ENCODE results near the gene COBL.
A peak's percentile ranks its signal among the peaks of the same experiment; 100 is the strongest.

Gene COBL

GRCh38 chr7:51186531-51186930 is 130.1 kb downstream of the COBL start:
- DNase-seq (ENCODE audit: low spot score), result peak; percentile 17

- DNase-seq (ENCODE audit: low spot score), result no peak
Measured at GRCh38 chr7:51182636-51183166, 133.9 kb downstream of the COBL start.

- DNase-seq (ENCODE audit: low spot score), result peak; percentile 9
Measured at GRCh38 chr7:51180092-51180491, 136.5 kb downstream of the COBL start.

GRCh38 chr7:51175992-51176388 is 140.6 kb downstream of the COBL start:
- DNase-seq (ENCODE audit: low spot score), result peak; percentile 41

GRCh38 chr7:51175316-51175991 is 141.2 kb downstream of the COBL start:
- no peak for DNase-seq (ENCODE audit: low spot score)

GRCh38 chr7:51165337-51165736 is 151.3 kb downstream of the COBL start:
- no peak for DNase-seq (ENCODE audit: low spot score)

- DNase-seq (ENCODE audit: low spot score), result peak; percentile 88
Measured at GRCh38 chr7:51162724-51163329, 153.8 kb downstream of the COBL start.

- DNase-seq (ENCODE audit: low spot score), result no peak
Measured at GRCh38 chr7:51161937-51162336, 154.7 kb downstream of the COBL start.

GRCh38 chr7:51160990-51161615 is 155.5 kb downstream of the COBL start:
- peak; percentile 67 for DNase-seq (ENCODE audit: low spot score)

GRCh38 chr7:51160411-51160810 is 156.2 kb downstream of the COBL start:
- DNase-seq (ENCODE audit: low spot score), result no peak

- DNase-seq (ENCODE audit: low spot score), result no peak
Measured at GRCh38 chr7:51158742-51159445, 157.7 kb downstream of the COBL start.

- DNase-seq (ENCODE audit: low spot score), result no peak
Measured at GRCh38 chr7:51158211-51158610, 158.4 kb downstream of the COBL start.

GRCh38 chr7:51154201-51154600 is 162.4 kb downstream of the COBL start:
- DNase-seq (ENCODE audit: low spot score), result no peak

- DNase-seq (ENCODE audit: low spot score), result no peak
Measured at GRCh38 chr7:51152706-51153200, 163.9 kb downstream of the COBL start.

GRCh38 chr7:51151455-51151854 is 165.2 kb downstream of the COBL start:
- DNase-seq (ENCODE audit: low spot score), result no peak

GRCh38 chr7:51150193-51150592 is 166.4 kb downstream of the COBL start:
- DNase-seq (ENCODE audit: low spot score), result no peak

GRCh38 chr7:51148216-51148615 is 168.4 kb downstream of the COBL start:
- no peak for DNase-seq (ENCODE audit: low spot score)

GRCh38 chr7:51146816-51147586 is 169.6 kb downstream of the COBL start:
- no peak for DNase-seq (ENCODE audit: low spot score)

GRCh38 chr7:51144178-51144577 is 172.4 kb downstream of the COBL start:
- no peak for DNase-seq (ENCODE audit: low spot score)

- DNase-seq (ENCODE audit: low spot score), result no peak
Measured at GRCh38 chr7:51142741-51143385, 173.7 kb downstream of the COBL start.

- peak; percentile 50 for DNase-seq (ENCODE audit: low spot score)
Measured at GRCh38 chr7:51141451-51142003, 175.1 kb downstream of the COBL start.
